Measurements from ENCODE around the gene APBB2. TPM values are rescaled to one million over a fixed set of nuclear protein-coding genes. Genes with fewer than 3 reads are reported as not detected.
"Not testable (repeated sequence)": the region's sequence is repeated elsewhere in the genome, so short reads cannot be mapped to it uniquely, and the experiment has no call there.

Gene APBB2
- total and polyA plus RNA-seq, 8 donors = 42.5 to 94.8 (median 53.8) TPM

DNA sequence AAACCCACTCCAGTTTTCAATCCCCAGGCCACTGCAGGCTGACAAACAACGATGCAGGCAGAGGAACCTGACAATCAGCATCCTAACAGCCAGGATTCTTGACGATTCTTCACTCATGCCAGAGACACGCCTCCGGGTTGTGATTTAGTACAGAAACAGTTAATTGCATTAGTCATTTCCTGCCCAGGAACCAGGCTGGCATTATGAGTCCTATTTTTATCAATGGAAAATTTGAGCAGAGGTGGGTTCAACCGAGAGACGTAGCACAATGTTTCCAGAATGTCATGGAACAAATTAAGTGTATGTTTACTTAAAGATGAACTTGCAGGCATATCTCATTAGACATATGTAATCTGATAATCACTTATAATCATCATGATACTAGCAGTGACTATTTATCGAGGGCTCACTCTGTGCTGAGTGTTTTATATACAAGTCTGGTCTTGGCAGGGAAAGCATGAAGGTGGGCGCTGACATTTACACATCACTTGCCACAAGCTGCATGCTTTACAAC lies 304.9 kb downstream of the APBB2 start:
- H3K27me3 ChIP-seq = no peaks in the 10 kb centered on the region
- no peaks in the 10 kb centered on the region for H3K9me3 ChIP-seq
- DNase-seq = no peak
- no peaks in the 10 kb centered on the region for H3K4me1 ChIP-seq
- intact Hi-C loops (cut with DNase I) = no loop called here
- no peak overlapping the region for H3K27ac ChIP-seq
- TF ChIP-seq, protein P1, sequence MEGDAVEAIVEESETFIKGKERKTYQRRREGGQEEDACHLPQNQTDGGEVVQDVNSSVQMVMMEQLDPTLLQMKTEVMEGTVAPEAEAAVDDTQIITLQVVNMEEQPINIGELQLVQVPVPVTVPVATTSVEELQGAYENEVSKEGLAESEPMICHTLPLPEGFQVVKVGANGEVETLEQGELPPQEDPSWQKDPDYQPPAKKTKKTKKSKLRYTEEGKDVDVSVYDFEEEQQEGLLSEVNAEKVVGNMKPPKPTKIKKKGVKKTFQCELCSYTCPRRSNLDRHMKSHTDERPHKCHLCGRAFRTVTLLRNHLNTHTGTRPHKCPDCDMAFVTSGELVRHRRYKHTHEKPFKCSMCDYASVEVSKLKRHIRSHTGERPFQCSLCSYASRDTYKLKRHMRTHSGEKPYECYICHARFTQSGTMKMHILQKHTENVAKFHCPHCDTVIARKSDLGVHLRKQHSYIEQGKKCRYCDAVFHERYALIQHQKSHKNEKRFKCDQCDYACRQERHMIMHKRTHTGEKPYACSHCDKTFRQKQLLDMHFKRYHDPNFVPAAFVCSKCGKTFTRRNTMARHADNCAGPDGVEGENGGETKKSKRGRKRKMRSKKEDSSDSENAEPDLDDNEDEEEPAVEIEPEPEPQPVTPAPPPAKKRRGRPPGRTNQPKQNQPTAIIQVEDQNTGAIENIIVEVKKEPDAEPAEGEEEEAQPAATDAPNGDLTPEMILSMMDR (IDR thresholded peaks at IDR 0.05) = no peak
- no peak overlapping the region for H3K4me3 ChIP-seq
- no peak for ATAC-seq
- H3K36me3 ChIP-seq = no peaks in the 10 kb centered on the region

DNA sequence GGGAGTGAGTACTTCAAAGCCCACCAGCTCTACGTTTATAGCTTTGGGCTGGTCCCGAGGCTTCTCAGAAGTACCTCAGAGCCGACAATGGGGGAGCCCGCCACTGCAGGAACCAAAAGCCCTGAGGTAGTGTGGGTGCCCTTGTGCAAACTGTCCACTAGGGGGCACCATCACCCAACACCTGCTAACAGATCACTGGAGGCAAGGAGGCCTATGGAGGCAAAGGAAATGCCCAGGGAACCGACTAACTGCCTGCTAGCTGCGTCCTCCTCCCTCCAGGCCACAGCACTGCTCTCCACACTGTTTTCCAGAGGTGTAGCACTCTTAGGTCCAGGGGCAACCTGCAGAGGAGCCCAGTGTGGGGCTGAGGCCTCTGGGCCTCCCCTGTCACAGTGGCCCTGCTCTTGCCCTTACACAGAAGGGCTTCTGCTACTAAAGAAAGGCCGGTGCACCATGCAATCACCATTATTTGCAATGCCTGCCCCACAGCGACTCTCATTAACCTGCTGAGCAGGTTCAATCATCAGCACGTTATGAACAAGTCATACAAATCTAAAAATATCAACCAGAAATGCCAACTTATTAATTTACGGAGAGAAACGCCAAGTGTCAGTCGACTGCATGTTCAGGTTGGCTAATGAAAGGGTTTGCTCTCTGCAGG lies 305.5 kb downstream of the APBB2 start:
- DNase-seq (peak in 3 of 4 donors; percentile 73 to 82 (median 74)), ATAC-seq (peak; percentile 96)
- no peak overlapping the region for H3K4me3 ChIP-seq
- TF ChIP-seq, protein P1 (IDR thresholded peaks at IDR 0.05) = peak; percentile 86 to 95
- H3K4me1 ChIP-seq = no peaks in the 10 kb centered on the region
- no peaks in the 10 kb centered on the region for H3K9me3 ChIP-seq
- intact Hi-C loops (cut with DNase I) = no loop called here
- H3K27ac ChIP-seq = peak overlapping the region in 1 of 2 donors; percentile 23
- no peaks in the 10 kb centered on the region for H3K27me3 ChIP-seq
- no peaks in the 10 kb centered on the region for H3K36me3 ChIP-seq

DNA sequence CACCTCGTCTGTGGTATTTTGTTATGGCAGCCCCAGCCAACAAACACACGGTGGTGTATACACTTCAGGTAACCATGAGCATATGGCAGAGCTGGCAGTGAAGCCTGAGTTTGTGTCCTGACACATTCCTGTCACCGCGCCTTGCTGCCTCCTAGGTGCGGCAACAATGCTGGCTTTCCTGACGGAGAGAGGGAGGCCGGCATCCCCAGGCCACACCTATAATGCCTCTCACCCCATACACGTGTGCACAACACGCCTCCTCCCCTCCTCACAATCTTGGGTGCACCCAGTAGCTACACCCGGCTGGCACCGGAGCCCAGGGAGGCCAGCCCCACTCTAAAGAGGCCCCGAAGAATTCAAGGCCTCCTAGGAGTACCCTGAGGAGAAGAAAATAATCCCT lies 306.0 kb downstream of the APBB2 start:
- Histone ChIP-seq H3K4me1 (no peaks in the 10 kb centered on the region), H3K27me3 (no peaks in the 10 kb centered on the region), H3K27ac (no peak overlapping the region), H3K4me3 (no peak overlapping the region), H3K9me3 (no peaks in the 10 kb centered on the region), H3K36me3 (no peaks in the 10 kb centered on the region)
- ATAC-seq (peak; percentile 84), DNase-seq (peak in 1 of 4 donors; percentile 51)
- intact Hi-C loops (cut with DNase I) = no loop called here
- TF ChIP-seq, protein P1 (IDR thresholded peaks at IDR 0.05) = no peak

DNA sequence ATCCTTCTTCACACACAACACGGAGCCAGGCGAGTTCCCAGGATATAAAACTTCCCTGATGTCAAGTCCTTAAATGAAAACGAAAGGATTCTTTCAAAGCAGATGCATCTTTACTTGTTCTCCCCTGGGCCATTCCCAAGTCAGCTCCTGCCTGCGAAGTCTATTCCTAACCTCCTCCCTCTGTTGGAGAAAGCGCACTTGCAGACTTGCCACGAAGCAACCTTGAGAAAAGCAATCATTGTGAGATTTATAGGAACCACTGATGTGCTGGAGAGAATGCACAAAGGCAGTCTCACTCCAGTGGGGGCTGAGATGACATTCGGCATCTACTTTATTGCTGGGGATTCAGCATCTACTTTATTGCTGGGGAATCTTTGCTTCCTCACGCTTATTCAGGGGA lies 308.9 kb downstream of the APBB2 start:
- intact Hi-C loops (cut with DNase I) = no loop called here
- H3K9me3 ChIP-seq = no peaks in the 10 kb centered on the region
- TF ChIP-seq, protein P1 (IDR thresholded peaks at IDR 0.05) = no peak
- H3K36me3 ChIP-seq = no peaks in the 10 kb centered on the region
- no peak for DNase-seq
- H3K27ac ChIP-seq = no peak overlapping the region
- ATAC-seq = no peak
- no peak overlapping the region for H3K4me3 ChIP-seq
- H3K27me3 ChIP-seq = no peaks in the 10 kb centered on the region
- no peaks in the 10 kb centered on the region for H3K4me1 ChIP-seq

GRCh38 chr4:40900531-40900930 lies 313.8 kb downstream of the APBB2 start:
- ATAC-seq; H3K4me1 ChIP-seq; H3K27ac ChIP-seq; H3K9me3 ChIP-seq; intact Hi-C loops (cut with DNase I); H3K4me3 ChIP-seq; H3K27me3 ChIP-seq; DNase-seq; H3K36me3 ChIP-seq: not testable (repeated sequence)
